RPMI8226 (cell line): ENCODE results near the gene RADX.

Experiments used
- DNase-seq: peaks from one replicate; pipeline ENCODE4 v3.0.0-alpha.2; 2015

The RADX gene

GRCh38 chrX:106696502-106696901, 84.7 kb downstream of the RADX start:
- no peak for DNase-seq

- no peak for DNase-seq
These were observed 86.9 kb downstream of the RADX start for GRCh38 chrX:106698693-106699092.

- no peak for DNase-seq
These were observed 90.9 kb downstream of the RADX start for GRCh38 chrX:106702636-106703035.

DNA sequence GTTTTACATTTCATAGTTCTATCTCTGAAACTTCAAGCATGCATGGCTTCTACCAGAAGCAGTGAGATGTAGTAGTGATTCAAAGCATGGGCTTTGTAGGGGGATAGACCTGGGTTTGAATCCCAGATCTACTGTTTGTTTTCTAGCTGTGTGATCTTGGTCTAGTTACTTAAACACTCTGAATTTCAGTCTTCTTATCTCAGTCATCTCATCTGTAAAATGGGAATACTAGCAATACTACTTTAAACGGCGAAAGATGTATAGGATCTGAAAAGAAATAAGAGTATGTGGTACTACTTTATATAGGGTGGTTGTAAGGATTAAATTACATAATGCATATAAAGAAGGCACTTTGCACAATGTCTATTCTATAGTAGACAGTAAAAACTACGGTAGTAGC, 94.7 kb downstream of the RADX start:
- no peak for DNase-seq

DNA sequence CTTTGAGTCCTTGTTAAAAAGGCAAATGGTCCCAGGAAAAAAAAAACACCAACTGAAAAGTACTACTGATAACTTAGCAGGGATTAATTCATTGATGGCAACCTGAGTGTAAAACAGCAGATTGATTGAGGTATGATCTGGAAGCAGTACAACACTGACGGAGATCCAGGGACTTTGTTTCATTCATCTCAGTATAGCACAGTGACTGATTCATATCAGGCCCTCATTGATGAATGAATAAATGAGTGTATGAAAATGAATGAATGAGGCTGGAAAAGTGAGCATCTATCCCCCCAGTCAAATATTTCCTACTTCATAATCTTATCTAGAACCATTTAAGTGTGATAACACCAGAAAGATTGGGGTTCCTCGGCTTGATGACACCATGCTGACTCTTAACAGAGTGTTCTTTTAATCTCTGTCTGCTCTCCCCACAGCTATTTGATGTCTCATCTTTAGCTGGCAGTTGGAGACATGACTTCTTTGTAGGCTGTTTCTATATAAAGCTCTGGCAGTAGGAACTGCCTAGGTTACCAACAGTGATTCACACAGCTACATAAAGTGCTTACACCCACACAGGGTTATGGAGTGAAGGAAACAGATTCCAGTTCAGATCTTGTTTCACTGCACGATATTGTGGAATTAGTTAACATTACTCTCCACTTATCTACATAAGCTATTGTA, 96.1 kb downstream of the RADX start:
- DNase-seq: no peak

DNA sequence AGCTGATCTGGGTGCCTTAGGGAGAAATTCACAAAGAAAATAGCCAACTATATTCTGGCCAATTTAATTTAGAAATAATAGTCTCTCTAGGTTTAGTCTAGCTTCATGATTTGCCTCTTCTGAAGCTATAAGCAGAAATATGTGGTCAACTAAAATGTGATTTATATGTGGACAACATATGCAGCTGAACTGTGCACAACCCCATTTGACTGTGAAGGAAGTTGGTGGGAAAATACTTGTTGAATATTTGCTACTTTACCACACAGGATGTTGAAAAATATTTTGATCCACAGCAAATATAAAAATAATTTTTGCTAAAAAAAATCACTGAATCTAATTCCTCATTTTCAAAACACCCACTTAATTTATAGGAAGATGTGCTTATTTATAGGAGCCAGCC, 99.0 kb downstream of the RADX start:
- DNase-seq: no peak

- no peak for DNase-seq
These were observed 99.6 kb downstream of the RADX start for GRCh38 chrX:106711375-106711774.

- no peak for DNase-seq
These were observed 104.2 kb downstream of the RADX start for GRCh38 chrX:106716004-106716403.

GRCh38 chrX:106716463-106716862, 104.7 kb downstream of the RADX start:
- no peak for DNase-seq

GRCh38 chrX:106718709-106719108, 106.9 kb downstream of the RADX start:
- no peak for DNase-seq

GRCh38 chrX:106725931-106726330, 114.2 kb downstream of the RADX start:
- no peak for DNase-seq

- DNase-seq: no peak
These were observed 115.0 kb downstream of the RADX start, which contains the start of gene RNF128 for GRCh38 chrX:106726485-106727437. RNF128 (plus strand) TSS chrX:106726701; CDS start chrX:106726914, 213 bp downstream.

DNA sequence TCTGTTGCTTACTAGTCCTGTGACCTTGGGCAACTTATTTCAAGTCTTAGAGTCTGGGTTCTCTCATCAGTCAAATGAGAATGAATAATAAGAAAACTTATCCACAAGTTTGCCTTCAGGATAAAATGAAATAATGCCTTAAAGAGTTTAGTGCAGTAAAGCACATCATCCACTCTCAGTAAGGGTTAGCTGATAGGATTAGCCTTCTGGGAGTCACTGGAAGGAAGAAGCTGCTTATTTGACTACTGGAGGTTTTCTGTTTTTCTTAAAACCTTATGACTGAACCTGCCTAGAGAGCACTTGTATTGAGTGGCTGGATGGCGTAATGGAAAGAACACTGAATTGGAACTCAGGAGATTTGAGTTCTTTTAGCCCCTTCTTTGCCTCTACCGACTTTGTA, 116.6 kb downstream of the RADX start:
- no peak for DNase-seq
